Activated CD4-positive, alpha-beta T cell treated with anti-CD3 and anti-CD28 coated beads, Interleukin-2, amount 50 U/mL, for 1 hour (primary cell): Measurements from ENCODE around the gene FRS3.
"Not testable (repeated sequence)": the region's sequence is repeated elsewhere in the genome, so short reads cannot be mapped to it uniquely, and the experiment has no call there.

Source experiments
- DNase-seq: peaks from one replicate; pipeline ENCODE4 v3.0.0-alpha.2; 2020

Gene FRS3, protein sequence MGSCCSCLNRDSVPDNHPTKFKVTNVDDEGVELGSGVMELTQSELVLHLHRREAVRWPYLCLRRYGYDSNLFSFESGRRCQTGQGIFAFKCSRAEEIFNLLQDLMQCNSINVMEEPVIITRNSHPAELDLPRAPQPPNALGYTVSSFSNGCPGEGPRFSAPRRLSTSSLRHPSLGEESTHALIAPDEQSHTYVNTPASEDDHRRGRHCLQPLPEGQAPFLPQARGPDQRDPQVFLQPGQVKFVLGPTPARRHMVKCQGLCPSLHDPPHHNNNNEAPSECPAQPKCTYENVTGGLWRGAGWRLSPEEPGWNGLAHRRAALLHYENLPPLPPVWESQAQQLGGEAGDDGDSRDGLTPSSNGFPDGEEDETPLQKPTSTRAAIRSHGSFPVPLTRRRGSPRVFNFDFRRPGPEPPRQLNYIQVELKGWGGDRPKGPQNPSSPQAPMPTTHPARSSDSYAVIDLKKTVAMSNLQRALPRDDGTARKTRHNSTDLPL

GRCh38 chr6:41779788-41780550 lies at the start of gene FRS3:
Gene FRS3, minus strand, starts transcription at chr6:41779900. Its CDS starts 2,913 bp downstream, at chr6:41776987.
- DNase-seq: peak; percentile 99

GRCh38 chr6:41826343-41827022 lies 46.8 kb upstream of the FRS3 start:
- no peak for DNase-seq

GRCh38 chr6:41824571-41825569 lies 45.2 kb upstream of the FRS3 start:
- no peak for DNase-seq

DNA sequence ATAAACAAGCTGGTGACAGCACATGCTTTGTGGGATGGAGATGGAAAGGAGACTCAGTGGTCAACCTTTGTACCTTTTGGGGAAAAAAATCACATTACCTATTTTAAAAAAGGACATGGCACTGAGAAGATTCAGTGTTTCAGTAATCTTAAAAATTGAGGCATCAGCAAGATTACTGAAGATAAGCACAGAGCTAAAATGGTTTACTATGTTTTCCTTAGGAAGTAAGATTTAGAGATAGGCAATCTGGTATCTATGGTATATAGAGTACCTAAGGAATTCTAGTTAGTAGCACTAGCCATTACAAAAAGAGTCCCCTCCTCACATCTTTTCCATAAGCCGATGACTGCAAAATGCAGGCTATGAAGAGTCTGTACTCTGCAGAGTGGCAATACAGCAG lies 43.5 kb upstream of the FRS3 start:
- DNase-seq: no peak

GRCh38 chr6:41822021-41822420 lies 42.3 kb upstream of the FRS3 start:
- DNase-seq: no peak

- DNase-seq: no peak
These were observed 41.6 kb upstream of the FRS3 start for GRCh38 chr6:41821266-41821665.

DNA sequence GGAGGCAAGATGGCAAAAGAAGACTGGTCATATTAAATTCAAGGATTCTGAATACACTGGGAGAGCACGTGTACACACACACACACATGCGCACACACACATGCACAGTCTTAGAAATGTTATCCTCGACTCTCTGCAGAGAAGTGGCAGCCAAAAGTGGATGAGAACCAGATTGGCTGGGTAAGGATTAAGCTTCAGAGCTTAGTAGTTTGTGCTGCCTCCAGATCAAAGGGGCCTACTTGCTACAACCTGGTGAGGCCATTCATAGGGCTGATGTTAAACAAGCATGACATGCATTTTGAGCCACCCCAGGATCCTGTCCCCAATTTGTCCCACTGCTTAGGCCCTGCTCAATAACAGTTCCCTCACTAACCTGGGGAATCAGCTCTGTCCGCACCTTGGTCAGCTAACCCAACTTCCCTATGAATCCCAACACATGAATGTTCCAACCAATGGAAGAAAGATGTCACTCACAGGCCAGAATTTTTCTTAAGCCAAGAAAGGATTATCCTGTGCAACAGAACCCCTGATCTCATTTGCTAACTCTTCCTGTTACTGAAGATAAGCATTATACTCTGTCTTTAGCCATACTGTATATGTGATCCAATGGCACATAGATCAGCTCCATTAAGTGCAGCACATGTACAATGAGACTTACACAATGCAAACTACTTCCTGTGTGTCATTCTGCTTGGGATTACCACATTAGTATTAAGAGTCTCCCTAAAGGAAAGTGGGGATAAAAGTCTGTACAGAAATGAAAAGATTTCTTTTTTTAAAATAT lies 38.8 kb upstream of the FRS3 start:
- DNase-seq: no peak

DNA sequence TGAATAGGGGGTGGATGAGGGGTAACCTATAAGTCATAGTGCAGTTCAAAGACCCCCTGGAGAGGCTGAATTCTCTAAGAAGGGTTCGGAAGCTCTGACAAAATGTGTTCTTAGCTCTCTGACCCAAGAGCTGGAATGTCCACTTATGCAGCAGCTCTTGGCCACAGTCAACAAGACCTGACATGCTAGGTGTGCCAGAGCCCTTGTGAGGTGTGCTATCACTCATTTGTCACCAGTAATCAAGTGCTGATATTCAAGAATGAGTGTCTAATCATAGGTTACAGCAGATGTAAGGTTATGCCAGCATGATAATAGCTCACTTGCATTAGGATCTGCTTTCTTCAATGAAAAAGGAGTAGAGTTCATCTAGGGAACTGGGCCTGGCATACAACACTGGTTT lies 35.9 kb upstream of the FRS3 start:
- no peak for DNase-seq

DNA sequence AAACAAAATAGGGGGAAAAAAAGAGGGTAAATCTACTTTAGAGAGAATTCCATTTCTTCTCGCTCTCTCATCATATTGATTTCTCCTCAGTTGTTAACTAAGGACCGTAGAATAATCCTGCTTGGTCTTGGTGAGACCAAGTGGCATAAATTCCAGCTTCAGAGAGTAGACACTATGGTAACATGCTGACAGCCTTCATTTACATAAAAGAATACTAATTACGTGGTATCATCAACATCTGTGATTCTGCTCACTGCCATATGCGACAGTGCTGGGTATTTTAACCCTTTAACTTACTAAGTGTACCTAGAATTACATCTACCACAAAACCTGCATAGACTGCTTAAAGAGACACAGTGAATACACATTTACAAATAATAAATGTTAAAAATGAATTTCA lies 34.9 kb upstream of the FRS3 start:
- no peak for DNase-seq

DNA sequence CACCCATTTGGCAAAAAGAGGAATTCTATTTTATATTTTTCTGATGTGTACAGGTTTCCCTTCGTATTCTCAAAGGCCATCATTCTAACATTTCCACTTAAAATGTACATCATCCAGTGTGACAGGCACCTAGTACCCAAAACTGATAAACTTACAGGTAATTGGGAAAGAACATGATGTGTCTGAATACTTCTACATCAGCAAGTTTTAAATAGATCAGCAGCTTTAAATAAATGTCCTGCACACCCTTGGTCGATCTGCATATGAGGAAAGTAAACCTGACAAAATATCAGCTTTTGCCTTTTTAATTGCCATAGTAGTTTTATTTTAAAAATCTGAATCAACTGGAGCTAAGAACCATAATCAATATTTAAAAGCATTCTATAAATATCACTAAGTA lies 34.3 kb upstream of the FRS3 start:
- no peak for DNase-seq

GRCh38 chr6:41813469-41813868 lies 33.8 kb upstream of the FRS3 start:
- DNase-seq: no peak

DNA sequence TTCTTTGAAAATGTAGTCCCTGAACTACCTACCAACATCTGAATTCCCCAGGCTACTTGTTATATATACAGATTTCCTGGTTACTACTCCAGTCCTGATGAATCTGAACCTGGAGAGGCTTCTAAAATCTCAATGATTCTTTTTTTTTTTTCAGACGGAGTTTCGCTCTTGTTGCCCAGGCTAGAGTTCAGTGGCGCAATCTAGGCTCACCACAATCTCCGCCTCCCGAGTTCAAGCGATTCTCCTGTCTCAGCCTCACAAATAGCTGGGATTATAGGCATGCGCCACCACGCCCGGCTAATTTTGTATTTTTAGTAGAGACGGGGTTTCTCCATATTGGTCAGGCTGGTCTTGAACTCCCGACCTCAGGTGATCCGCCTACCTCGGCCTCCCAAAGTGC lies 32.2 kb upstream of the FRS3 start:
- DNase-seq: not testable (repeated sequence)

DNA sequence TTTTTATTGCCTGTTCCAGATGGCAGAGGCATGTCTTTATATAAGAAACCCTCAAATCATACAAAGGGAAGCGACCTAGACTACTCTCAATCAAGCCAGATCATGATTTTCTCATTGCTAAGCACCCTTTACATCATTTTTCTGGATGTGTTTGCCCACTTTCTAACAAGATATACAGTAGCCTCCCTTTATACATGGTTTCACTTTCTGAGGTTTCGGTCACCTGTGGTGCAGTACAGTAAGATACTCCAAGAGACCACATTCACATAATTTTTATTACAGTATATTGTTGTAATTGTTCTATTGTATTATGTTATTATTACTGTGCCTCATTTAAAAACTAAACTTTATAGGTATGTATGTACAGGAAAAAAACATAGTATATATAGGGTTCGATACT lies 31.4 kb upstream of the FRS3 start:
- no peak for DNase-seq

GRCh38 chr6:41805830-41806774 lies 26.4 kb upstream of the FRS3 start:
- no peak for DNase-seq

- no peak for DNase-seq
These were observed 21.7 kb upstream of the FRS3 start for GRCh38 chr6:41801380-41801779.

GRCh38 chr6:41799559-41799911 lies 19.8 kb upstream of the FRS3 start:
- DNase-seq: no peak

DNA sequence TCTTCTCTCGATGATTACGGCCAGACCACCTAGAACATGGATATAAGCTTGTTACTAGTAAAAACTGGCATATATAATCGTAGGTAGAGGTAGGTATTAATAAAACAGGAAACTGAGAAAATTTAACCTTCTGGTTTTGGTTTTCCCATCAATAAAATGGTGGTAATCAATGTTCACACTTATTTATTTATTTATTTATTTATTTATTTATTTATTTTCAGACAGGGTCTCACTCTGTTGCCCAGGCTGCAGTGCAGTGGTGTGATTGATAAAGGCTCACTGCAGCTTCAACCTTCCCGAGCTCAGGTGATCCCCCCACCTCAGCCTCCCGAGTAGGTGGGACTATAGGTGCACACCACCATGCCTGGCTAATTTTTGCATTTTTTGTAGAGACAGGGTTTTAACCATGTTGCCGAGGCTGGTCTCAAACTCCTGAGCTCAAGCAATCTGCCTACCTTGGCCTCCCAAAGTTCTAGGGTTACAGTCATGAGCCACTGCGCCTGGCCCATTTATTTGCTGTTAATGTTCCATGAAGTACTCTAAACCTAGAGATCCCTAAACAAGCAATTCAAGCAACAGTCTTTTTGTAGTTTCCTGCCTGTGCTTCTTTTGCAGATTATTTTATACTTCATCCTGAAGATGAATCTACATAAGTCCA lies 19.3 kb upstream of the FRS3 start:
- no peak for DNase-seq

DNA sequence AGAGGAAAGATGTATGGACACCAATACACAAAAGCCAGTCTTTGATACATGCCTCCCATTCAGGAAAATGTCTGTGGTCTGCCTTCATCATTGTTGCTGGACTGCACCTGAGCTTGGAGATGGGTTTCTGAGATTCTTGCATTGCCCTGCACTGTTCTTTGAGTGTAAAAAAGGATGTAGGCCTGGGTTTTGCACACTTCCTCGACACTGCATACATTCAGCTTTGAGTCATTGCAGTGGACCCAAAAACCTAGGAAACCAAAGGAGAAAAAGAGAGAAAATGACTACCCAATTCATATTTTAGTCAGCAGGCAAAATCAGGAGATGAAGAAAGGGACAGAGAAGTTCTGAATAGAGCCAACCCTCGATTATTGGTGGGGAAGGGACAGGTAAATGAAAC lies 16.8 kb upstream of the FRS3 start:
- DNase-seq: no peak

DNA sequence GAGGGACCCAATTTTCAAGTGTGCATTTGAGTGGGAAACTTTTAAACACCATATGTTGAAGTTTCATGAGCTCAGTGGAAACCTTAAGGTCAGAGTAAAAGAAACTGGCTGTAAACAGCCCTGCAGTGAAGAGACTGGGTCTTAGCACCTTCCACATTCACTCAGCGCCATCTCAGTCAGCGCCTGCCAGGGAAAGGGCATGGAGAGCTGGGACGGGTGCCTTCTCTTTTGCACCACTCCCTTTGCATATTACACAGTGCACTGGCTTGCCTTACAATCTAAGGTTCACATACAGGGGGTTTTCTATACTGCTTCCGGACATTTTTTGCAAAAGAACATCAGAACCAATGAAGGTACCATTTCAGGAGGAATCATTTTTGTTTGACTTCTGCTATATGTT lies 12.3 kb upstream of the FRS3 start:
- DNase-seq: no peak

- no peak for DNase-seq
These were observed 11.6 kb upstream of the FRS3 start for GRCh38 chr6:41791305-41791704.
